Neural crest cell (in vitro differentiated cells): Measurements from ENCODE around the gene NTM. TPM values are rescaled to one million over a fixed set of nuclear protein-coding genes. Genes with fewer than 3 reads are reported as not detected.

Experiments used
- DNase-seq: peaks from one replicate; pipeline ENCODE4 v3.0.0; 2021; ENCODE audit warnings: low read depth, mixed read lengths, low spot score
- H3K27ac Mint-ChIP-seq: one replicate; pipeline ENCODE4 v1.8.0; 2021; ENCODE audit warnings: mild to moderate bottlenecking, mixed read lengths; ENCODE audit not compliant: unreplicated experiment
- H3K27me3 Mint-ChIP-seq: 2 replicates; pipeline ENCODE4 v1.8.0; 2021; ENCODE audit warnings: low read depth, mild to moderate bottlenecking, mixed read lengths
- H3K36me3 Mint-ChIP-seq: 2 replicates; pipeline ENCODE4 v1.8.0; 2021; ENCODE audit warnings: low read depth, mild to moderate bottlenecking, mixed read lengths
- H3K4me1 Mint-ChIP-seq: 2 replicates; pipeline ENCODE4 v1.8.0; 2021; ENCODE audit warnings: mixed read lengths
- H3K4me3 Mint-ChIP-seq: one replicate; pipeline ENCODE4 v1.8.0; 2021; ENCODE audit warnings: mild to moderate bottlenecking, mixed read lengths
- H3K9me3 Mint-ChIP-seq: 2 replicates; pipeline ENCODE4 v1.8.0; 2021; ENCODE audit warnings: mixed read lengths
- CTCF ChIP-seq: fragments of 200-600 bp; sonication (generic); conservative IDR thresholded peaks from 2 replicates; pipeline ENCODE4 v1.5.0; 2021; ENCODE audit warnings: antibody characterized with exemption, mild to moderate bottlenecking
- total RNA-seq: library from RNA; stranded (reverse); gene quantifications from 2 replicates; pipeline ENCODE4 v1.2.1, GENCODE V29; 2021

NTM gene
- total RNA-seq, 1 donor from 2014 or later = 11.3 TPM

GRCh38 chr11:131688048-131688693 is 317.8 kb downstream of the NTM start:
- Mint-ChIP-seq H3K4me3 (no peak overlapping the region), H3K27me3 (peaks cover 20% of the 10 kb centered on the region), H3K27ac (no peak overlapping the region)

GRCh38 chr11:131689049-131689925 is 318.9 kb downstream of the NTM start:
- TF ChIP-seq CTCF = no peak
- no peaks in the 10 kb centered on the region for H3K9me3 Mint-ChIP-seq

More at GRCh38 chr11:131688048-131688693, 317.8 kb downstream of the NTM start:
- no peaks in the 10 kb centered on the region for H3K36me3 Mint-ChIP-seq
- H3K9me3 Mint-ChIP-seq = no peaks in the 10 kb centered on the region
- TF ChIP-seq CTCF = peak; percentile 86
- peak; percentile 69 for DNase-seq
- H3K4me1 Mint-ChIP-seq = peaks cover 21% of the 10 kb centered on the region

GRCh38 chr11:131690362-131690761 is 319.9 kb downstream of the NTM start:
- no peak for DNase-seq
- no peak overlapping the region for H3K4me3 Mint-ChIP-seq
- no peaks in the 10 kb centered on the region for H3K9me3 Mint-ChIP-seq
- no peak for TF ChIP-seq CTCF
- H3K27me3 Mint-ChIP-seq = peaks cover 39% of the 10 kb centered on the region
- H3K36me3 Mint-ChIP-seq = no peaks in the 10 kb centered on the region
- peak overlapping the region; percentile 19 for H3K27ac Mint-ChIP-seq
- H3K4me1 Mint-ChIP-seq = peaks cover 37% of the 10 kb centered on the region

More at GRCh38 chr11:131689049-131689925, 318.9 kb downstream of the NTM start:
- H3K27ac Mint-ChIP-seq = no peak overlapping the region
- no peak overlapping the region for H3K4me3 Mint-ChIP-seq
- H3K4me1 Mint-ChIP-seq = peaks cover 29% of the 10 kb centered on the region
- H3K27me3 Mint-ChIP-seq = peaks cover 30% of the 10 kb centered on the region
- DNase-seq = no peak
- H3K36me3 Mint-ChIP-seq = no peaks in the 10 kb centered on the region

- Mint-ChIP-seq H3K4me1 (peaks cover 37% of the 10 kb centered on the region), H3K27ac (peak overlapping the region; percentile 19), H3K36me3 (no peaks in the 10 kb centered on the region), H3K9me3 (no peaks in the 10 kb centered on the region), H3K27me3 (peaks cover 40% of the 10 kb centered on the region), H3K4me3 (no peak overlapping the region)
- TF ChIP-seq CTCF = no peak
- no peak for DNase-seq
Observed at GRCh38 chr11:131690776-131691175, 320.4 kb downstream of the NTM start.

GRCh38 chr11:131691181-131692041 is 321.0 kb downstream of the NTM start:
- H3K27ac Mint-ChIP-seq = no peak overlapping the region
- no peaks in the 10 kb centered on the region for H3K9me3 Mint-ChIP-seq

More at GRCh38 chr11:131691181-131692041, 321.0 kb downstream of the NTM start:
- Mint-ChIP-seq H3K4me1 (peaks cover 39% of the 10 kb centered on the region), H3K27me3 (peaks cover 40% of the 10 kb centered on the region), H3K36me3 (no peaks in the 10 kb centered on the region), H3K4me3 (no peak overlapping the region)
- DNase-seq = peak; percentile 66
- peak; percentile 81 for TF ChIP-seq CTCF
